HFFc6 (cell line): ENCODE results near the gene NHP2. TPM values are rescaled to one million over a fixed set of nuclear protein-coding genes. Genes with fewer than 3 reads are reported as not detected.

ENCODE experiments used
- DNase-seq: peaks from one replicate; pipeline ENCODE4 v3.0.0-alpha.2; 2018
- H3K27ac Mint-ChIP-seq: 2 replicates; pipeline ENCODE4 v1.8.0; 2020; ENCODE audit warnings: mild to moderate bottlenecking, mixed read lengths
- H3K27me3 Mint-ChIP-seq: 2 replicates; pipeline ENCODE4 v1.8.0; 2021; ENCODE audit warnings: mild to moderate bottlenecking, moderate library complexity, mixed read lengths; ENCODE audit not compliant: insufficient read depth
- H3K36me3 Mint-ChIP-seq: 2 replicates; pipeline ENCODE4 v1.8.0; 2021; ENCODE audit warnings: low read depth, mixed read lengths
- H3K4me1 Mint-ChIP-seq: 2 replicates; pipeline ENCODE4 v1.8.0; 2020; ENCODE audit warnings: low read depth, mixed read lengths
- H3K4me3 Mint-ChIP-seq: 2 replicates; pipeline ENCODE4 v1.8.0; 2020; ENCODE audit warnings: mild to moderate bottlenecking, moderate library complexity, mixed read lengths
- H3K9me3 Mint-ChIP-seq: 2 replicates; pipeline ENCODE4 v1.8.0; 2020; ENCODE audit warnings: mild to moderate bottlenecking, mixed read lengths
- CTCF ChIP-seq: fragments of 200-600 bp; sonication (generic); IDR thresholded peaks from 2 replicates; pipeline ENCODE4 v1.5.0; 2021; ENCODE audit warnings: antibody characterized with exemption, mild to moderate bottlenecking
- total RNA-seq, 6 experiments: library from RNA; stranded (reverse); fragmentation: NEBNext Ultra II Directional; extraction: Animal tissue kit (Norgen Biotek cat#: 25700); gene quantifications; 2 replicates in 1 of 6; 3 replicates in 5 of 6; pipeline ENCODE4 v1.2.3, GENCODE V29; 2021

NHP2 gene
- total RNA-seq, 6 experiments from 2014 or later = 172 to 204 (median 184) TPM

GRCh38 chr5:178193251-178193809 is 39.6 kb upstream of the NHP2 start:
- Mint-ChIP-seq H3K9me3 (peaks cover 4% of the 10 kb centered on the region; the same call in 1 of the 2 replicates), H3K27me3 (peaks cover 35% of the 10 kb centered on the region), H3K4me1 (peaks cover 8% of the 10 kb centered on the region; the same call in 1 of the 2 replicates), H3K36me3 (no peaks in the 10 kb centered on the region), H3K27ac (no peak overlapping the region), H3K4me3 (no peak overlapping the region)
- DNase-seq = no peak
- no peak for TF ChIP-seq CTCF

DNA sequence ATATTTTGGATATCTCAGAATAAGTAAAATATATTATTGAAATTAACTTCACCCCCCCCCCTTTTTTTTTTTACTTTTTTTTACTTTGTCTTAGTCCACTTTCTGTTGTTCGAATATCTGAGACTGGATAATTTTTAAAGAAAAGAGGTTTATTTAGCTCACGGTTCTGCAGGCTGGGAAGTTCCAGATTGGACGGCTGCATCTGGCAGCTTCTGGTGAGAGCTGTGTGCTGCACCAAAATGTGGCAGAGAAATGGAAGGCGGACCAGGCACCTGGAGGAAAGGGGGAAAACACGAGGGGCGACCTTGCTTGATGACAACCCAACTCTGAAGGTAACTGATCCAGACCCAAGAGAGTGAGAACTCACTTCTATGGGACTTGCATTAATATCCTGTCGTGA is 39.1 kb upstream of the NHP2 start:
- Mint-ChIP-seq H3K27me3 (peaks cover 32% of the 10 kb centered on the region), H3K9me3 (peaks cover 4% of the 10 kb centered on the region; the same call in 1 of the 2 replicates), H3K4me3 (no peak overlapping the region), H3K27ac (no peak overlapping the region), H3K4me1 (peaks cover 8% of the 10 kb centered on the region; the same call in 1 of the 2 replicates), H3K36me3 (no peaks in the 10 kb centered on the region)
- no peak for TF ChIP-seq CTCF
- DNase-seq = no peak

DNA sequence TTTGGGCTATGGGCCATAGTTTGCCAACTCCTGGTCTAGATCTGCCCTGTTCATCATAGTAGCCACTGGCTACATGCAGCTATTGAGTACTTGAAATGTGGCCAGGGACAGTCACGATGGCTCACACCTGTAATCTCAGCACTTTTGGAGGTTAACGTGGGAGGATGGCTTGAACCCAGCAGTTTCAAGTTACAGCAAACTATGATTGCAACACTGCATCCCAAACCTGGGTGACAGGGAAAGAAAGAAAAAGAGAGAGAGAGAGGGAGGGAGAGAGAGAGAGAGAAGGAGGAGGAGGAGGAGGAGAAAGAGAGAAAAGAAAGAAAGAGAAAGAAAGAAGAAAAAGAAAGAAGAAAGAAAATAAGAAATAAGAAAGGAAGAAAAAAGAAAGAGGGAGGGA is 38.6 kb upstream of the NHP2 start:
- Mint-ChIP-seq H3K27me3 (peaks cover 32% of the 10 kb centered on the region), H3K4me3 (no peak overlapping the region)
- no peak for DNase-seq

GRCh38 chr5:178191661-178192060 is 38.0 kb upstream of the NHP2 start:
- no peak overlapping the region for H3K4me3 Mint-ChIP-seq
- H3K36me3 Mint-ChIP-seq = no peaks in the 10 kb centered on the region

More for the DNA sequence above, 38.6 kb upstream of the NHP2 start:
- Mint-ChIP-seq H3K9me3 (peaks cover 4% of the 10 kb centered on the region; the same call in 1 of the 2 replicates), H3K4me1 (peaks cover 8% of the 10 kb centered on the region; the same call in 1 of the 2 replicates), H3K27ac (no peak overlapping the region), H3K36me3 (no peaks in the 10 kb centered on the region)
- TF ChIP-seq CTCF = no peak

DNA sequence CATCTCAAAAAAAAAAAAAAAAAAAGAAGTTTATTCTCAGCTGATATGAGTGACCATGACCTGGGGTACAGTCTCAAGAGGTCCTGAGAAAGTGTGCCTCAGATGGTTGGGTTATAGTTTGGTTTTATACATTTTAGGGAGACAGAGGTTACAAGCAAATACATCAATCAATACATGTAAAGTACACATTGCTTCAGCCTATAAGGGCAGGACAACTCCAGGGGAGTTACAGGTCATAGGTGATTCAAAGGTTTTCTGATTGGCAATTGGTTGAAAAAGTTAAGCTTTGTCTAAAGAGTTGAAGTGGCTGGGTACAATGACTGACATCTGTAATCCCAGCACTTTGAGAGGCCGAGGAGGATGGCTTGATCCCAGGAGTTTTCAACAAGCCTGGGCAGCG is 35.7 kb upstream of the NHP2 start:
- Mint-ChIP-seq H3K9me3 (peaks cover 4% of the 10 kb centered on the region; the same call in 1 of the 2 replicates), H3K27me3 (peaks cover 18% of the 10 kb centered on the region), H3K4me1 (peaks cover 17% of the 10 kb centered on the region), H3K27ac (no peak overlapping the region), H3K36me3 (no peaks in the 10 kb centered on the region), H3K4me3 (no peak overlapping the region)
- no peak for TF ChIP-seq CTCF
- no peak for DNase-seq

More at GRCh38 chr5:178191661-178192060, 38.0 kb upstream of the NHP2 start:
- Mint-ChIP-seq H3K27ac (no peak overlapping the region), H3K4me1 (peaks cover 10% of the 10 kb centered on the region), H3K27me3 (peaks cover 31% of the 10 kb centered on the region), H3K9me3 (peaks cover 4% of the 10 kb centered on the region; the same call in 1 of the 2 replicates)
- no peak for TF ChIP-seq CTCF
- no peak for DNase-seq
